DND-41 (cell line): ENCODE results near the gene SPSB4.

Source experiments
- ATAC-seq: fragments of 200-7000 bp; cut with Tn5 transposase; 3 replicates; pipeline ENCODE4 v1.9.1; 2021; ENCODE audit warnings: low read depth; ENCODE audit not compliant: insufficient read depth
- DNase-seq: peaks from one replicate; pipeline ENCODE4 v3.0.0-alpha.2; 2020
- H2AFZ ChIP-seq: 2 replicates; pipeline ENCODE4 v1.6.0; 2012; ENCODE audit warnings: low read depth, low read length
- H3K27ac ChIP-seq: 2 replicates; pipeline ENCODE4 v1.5.1; 2012; ENCODE audit warnings: low read length, inconsistent platforms
- H3K27me3 ChIP-seq: fragments of 200-600 bp; sonication (generic); 2 replicates; pipeline ENCODE4 v1.6.0; 2012; ENCODE audit warnings: low read length, mild to moderate bottlenecking, inconsistent platforms; ENCODE audit not compliant: insufficient read depth, poor library complexity
- H3K36me3 ChIP-seq: 2 replicates; pipeline ENCODE4 v1.5.1; 2012; ENCODE audit warnings: low read length, inconsistent platforms; ENCODE audit not compliant: insufficient read depth
- H3K4me1 ChIP-seq: 2 replicates; pipeline ENCODE4 v1.5.1; 2012; ENCODE audit warnings: mild to moderate bottlenecking, low read length; ENCODE audit not compliant: insufficient read depth
- H3K4me2 ChIP-seq: 2 replicates; pipeline ENCODE4 v1.6.0; 2012; ENCODE audit warnings: mild to moderate bottlenecking, moderate library complexity, low read length, inconsistent platforms; ENCODE audit not compliant: insufficient read depth
- H3K4me3 ChIP-seq, 2 experiments: fragments of 200-600 bp in 1 of 2; shearing (Covaris generic) in 1 of 2; 2 replicates each; pipeline ENCODE4 v1.5.1; 2012 to 2016; ENCODE audit warnings: inconsistent platforms in 2 of 2, low read length in 2 of 2, mild to moderate bottlenecking in 2 of 2, low read depth in 1 of 2, moderate library complexity in 1 of 2
- H3K79me2 ChIP-seq: 2 replicates; pipeline ENCODE4 v1.6.0; 2012; ENCODE audit warnings: low read length, inconsistent platforms; ENCODE audit not compliant: insufficient read depth
- H3K9ac ChIP-seq: 2 replicates; pipeline ENCODE4 v1.6.0; 2012; ENCODE audit warnings: low read depth, mild to moderate bottlenecking, inconsistent platforms, low read length, moderate library complexity
- H3K9me3 ChIP-seq: 2 replicates; pipeline ENCODE4 v1.5.1; 2012; ENCODE audit warnings: low read length, moderate library complexity, mild to moderate bottlenecking, inconsistent platforms; ENCODE audit not compliant: insufficient read depth, severe bottlenecking
- H4K20me1 ChIP-seq: 2 replicates; pipeline ENCODE4 v1.6.0; 2012; ENCODE audit warnings: low read length; ENCODE audit not compliant: insufficient read depth
- EZH2 ChIP-seq: IDR thresholded peaks from 3 replicates; pipeline ENCODE4 v1.6.1; 2012; ENCODE audit warnings: borderline replicate concordance, low read depth, mild to moderate bottlenecking, moderate library complexity, low read length, inconsistent platforms; ENCODE audit not compliant: severe bottlenecking
- TF ChIP-seq, protein P1 (sequence below): IDR thresholded peaks from 2 replicates; pipeline ENCODE4 v1.5.1; 2012; ENCODE audit warnings: borderline replicate concordance, low read length, moderate library complexity, mild to moderate bottlenecking; ENCODE audit not compliant: poor library complexity, severe bottlenecking; ENCODE audit errors: extremely low read depth

SPSB4 gene

DNA sequence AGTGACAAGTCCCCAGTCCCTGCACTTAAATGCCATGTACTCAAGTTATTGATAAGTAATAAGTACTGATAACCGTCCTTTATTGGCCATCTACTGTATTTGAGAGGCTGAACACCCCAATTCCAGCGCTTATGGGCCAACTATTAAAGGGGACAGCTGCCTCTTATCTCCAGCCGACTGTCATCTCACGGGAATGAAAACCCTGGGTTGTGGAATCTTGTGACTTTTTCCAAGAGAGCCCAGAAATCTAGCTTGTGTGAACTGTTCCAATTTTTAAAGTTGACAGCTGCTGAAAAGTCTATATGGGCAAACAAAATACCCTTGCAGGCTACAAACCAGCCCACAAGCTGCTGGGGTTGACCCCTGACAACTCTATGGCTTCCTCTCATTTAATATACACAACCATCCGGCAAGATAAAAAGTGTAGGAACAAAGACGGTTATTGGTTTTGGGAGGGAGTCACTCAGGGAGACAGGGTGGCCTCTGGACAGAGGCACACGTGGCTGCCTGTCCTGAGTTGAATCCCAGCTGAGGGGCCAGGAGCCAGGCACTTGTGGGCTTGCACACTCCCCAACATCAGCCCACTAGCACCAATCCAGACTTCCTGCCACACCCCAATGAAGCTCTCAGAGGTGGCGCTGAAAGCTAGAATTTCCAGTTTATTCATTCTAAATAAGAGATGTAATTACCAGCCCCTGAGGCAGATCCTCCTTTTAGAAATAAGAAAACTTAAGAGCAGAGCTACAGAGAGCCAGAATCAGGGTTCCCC lies 16.2 kb downstream of the SPSB4 start:
- no peak overlapping the region for H3K4me3 ChIP-seq
- no peaks in the 10 kb centered on the region for H3K9me3 ChIP-seq
- H3K4me2 ChIP-seq, result no peak overlapping the region
- no peak overlapping the region for H3K27ac ChIP-seq
- H3K36me3 ChIP-seq, result peaks cover 51% of the 10 kb centered on the region
- DNase-seq (no peak), ATAC-seq (no peak)
- no peak for TF ChIP-seq EZH2
- TF ChIP-seq, protein P1, sequence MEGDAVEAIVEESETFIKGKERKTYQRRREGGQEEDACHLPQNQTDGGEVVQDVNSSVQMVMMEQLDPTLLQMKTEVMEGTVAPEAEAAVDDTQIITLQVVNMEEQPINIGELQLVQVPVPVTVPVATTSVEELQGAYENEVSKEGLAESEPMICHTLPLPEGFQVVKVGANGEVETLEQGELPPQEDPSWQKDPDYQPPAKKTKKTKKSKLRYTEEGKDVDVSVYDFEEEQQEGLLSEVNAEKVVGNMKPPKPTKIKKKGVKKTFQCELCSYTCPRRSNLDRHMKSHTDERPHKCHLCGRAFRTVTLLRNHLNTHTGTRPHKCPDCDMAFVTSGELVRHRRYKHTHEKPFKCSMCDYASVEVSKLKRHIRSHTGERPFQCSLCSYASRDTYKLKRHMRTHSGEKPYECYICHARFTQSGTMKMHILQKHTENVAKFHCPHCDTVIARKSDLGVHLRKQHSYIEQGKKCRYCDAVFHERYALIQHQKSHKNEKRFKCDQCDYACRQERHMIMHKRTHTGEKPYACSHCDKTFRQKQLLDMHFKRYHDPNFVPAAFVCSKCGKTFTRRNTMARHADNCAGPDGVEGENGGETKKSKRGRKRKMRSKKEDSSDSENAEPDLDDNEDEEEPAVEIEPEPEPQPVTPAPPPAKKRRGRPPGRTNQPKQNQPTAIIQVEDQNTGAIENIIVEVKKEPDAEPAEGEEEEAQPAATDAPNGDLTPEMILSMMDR, result no peak
- H2AFZ ChIP-seq, result no peak overlapping the region
- no peaks in the 10 kb centered on the region for H3K27me3 ChIP-seq
- peaks cover 8% of the 10 kb centered on the region for H4K20me1 ChIP-seq
- peaks cover 27% of the 10 kb centered on the region for H3K4me1 ChIP-seq
- peaks cover 53% of the 10 kb centered on the region for H3K79me2 ChIP-seq
- H3K9ac ChIP-seq, result no peak overlapping the region

DNA sequence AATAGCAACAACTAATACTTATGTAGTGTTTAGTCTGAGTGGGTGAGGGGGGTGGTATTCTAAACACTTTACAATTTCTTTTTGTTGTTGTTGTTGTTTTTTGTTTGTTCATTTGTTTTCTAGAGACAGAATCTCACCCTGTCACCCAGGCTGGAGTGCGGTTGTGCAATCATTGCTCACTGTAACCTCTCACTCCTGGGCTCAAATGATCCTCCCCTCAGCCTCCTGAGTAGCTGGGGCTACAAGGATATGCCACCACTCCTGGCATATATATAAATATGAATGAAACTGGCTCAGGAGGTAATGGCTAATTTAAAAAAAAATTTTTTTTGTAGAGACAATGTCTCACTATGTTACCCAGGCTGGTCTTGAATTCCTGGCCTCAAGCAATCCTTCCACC lies 19.1 kb downstream of the SPSB4 start:
- peaks cover 52% of the 10 kb centered on the region for H3K36me3 ChIP-seq
- DNase-seq, result no peak
- TF ChIP-seq, protein P1, result no peak
- TF ChIP-seq EZH2, result no peak
- no peak overlapping the region for H3K4me2 ChIP-seq
- H3K9me3 ChIP-seq, result no peaks in the 10 kb centered on the region
- no peak overlapping the region for H3K4me3 ChIP-seq
- no peak overlapping the region for H2AFZ ChIP-seq
- H4K20me1 ChIP-seq, result peaks cover 21% of the 10 kb centered on the region
- 0 out of 2 replicates have a peak, but pooled peaks cover 1% of the 10 kb centered on the region for H3K4me1 ChIP-seq
- H3K9ac ChIP-seq, result no peak overlapping the region
- ATAC-seq, result no peak
- no peak overlapping the region for H3K27ac ChIP-seq
- H3K27me3 ChIP-seq, result no peaks in the 10 kb centered on the region
- H3K79me2 ChIP-seq, result peaks cover 45% of the 10 kb centered on the region

DNA sequence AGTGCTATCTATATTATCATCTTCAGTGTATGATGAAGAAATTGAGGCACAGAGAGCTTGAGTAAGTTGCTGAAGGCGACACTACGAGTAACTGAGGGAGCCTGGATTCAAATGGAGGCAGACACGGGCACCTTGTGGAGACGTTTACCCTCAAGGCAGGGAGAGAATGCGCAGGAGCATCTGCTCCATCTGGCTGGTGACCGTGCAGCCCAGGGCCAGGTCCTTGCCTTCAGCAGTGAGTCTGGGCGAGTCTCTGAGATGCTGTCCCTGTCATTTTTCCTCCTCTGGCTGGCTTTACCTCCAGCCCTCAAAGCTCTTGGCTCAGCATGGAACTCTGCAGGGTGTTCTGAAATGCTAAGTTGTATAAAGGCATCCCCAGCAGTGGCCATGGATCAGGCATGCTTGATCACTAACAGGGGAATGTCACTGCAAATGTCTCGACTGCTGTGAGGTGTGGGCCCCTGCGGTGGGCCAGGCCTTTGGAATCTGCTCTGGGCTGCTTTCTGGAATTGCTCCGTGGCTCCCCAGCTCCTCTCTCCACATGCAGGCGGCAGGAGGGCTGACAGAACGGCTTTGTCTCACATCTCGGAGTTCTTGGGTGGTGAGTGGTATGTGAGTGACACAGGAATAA lies 19.7 kb downstream of the SPSB4 start:
- Histone ChIP-seq H3K27me3 (no peaks in the 10 kb centered on the region), H3K79me2 (peaks cover 41% of the 10 kb centered on the region), H3K9me3 (no peaks in the 10 kb centered on the region), H4K20me1 (peaks cover 23% of the 10 kb centered on the region), H3K36me3 (peaks cover 48% of the 10 kb centered on the region), H3K27ac (no peak overlapping the region), H3K4me2 (no peak overlapping the region), H3K4me3 (no peak overlapping the region), H3K9ac (no peak overlapping the region), H2AFZ (no peak overlapping the region), H3K4me1 (no peaks in the 10 kb centered on the region)
- ATAC-seq (no peak), DNase-seq (no peak)
- TF ChIP-seq, protein P1, result no peak
- TF ChIP-seq EZH2, result no peak
